GM19463 (cell line): Measurements from ENCODE around the gene IL5.

Source experiments
- ATAC-seq: cut with Tn5 transposase; IDR thresholded peaks from one replicate; pipeline ENCODE4 v1.9.1; 2021; ENCODE audit warnings: mild to moderate bottlenecking, moderate library complexity; ENCODE audit not compliant: unreplicated experiment

IL5 gene

DNA sequence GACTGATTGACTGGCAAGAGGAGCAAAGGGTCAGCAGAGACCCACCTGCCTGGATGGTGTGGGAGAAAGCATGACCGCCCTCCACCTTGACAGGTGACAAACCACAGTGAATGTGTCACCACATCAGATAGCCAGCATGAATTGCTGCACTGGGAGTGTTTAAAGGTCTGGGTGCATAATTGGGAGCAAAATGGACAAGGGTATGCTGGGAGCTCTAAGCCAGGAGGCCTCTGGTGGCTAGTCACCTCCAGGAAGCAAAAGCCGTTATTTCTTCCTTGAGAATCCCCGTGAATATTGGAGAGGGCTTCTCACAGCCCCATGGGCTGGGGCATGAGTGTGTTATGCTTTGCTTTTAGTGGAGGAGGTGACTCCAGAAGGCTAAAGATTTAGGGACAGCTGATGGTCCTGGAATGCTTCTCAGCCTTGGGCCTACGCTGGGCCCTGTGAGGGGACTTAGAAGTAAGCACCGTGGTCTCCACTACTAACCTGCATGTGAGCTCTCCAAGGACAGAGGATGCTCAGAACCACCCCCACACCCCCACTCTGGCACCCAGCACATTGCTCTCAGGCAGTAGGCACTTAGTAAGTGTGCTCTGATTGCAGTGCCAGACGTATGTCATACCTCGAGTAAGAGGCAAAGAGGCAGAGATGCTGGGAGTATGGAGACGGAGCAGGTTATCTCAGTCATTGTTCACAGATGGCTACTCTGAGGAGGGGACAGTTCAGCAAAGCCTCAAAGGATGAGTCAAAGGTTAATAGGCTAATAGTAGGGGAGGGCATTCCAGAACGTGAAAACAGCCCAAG lies 43.7 kb downstream of the IL5 start:
- ATAC-seq, result no peak

- ATAC-seq, result no peak
These were observed 44.5 kb downstream of the IL5 start for GRCh38 chr5:132498686-132499271.

GRCh38 chr5:132498152-132498551 lies 45.2 kb downstream of the IL5 start:
- no peak for ATAC-seq

GRCh38 chr5:132497488-132497997 lies 45.8 kb downstream of the IL5 start:
- ATAC-seq, result no peak

DNA sequence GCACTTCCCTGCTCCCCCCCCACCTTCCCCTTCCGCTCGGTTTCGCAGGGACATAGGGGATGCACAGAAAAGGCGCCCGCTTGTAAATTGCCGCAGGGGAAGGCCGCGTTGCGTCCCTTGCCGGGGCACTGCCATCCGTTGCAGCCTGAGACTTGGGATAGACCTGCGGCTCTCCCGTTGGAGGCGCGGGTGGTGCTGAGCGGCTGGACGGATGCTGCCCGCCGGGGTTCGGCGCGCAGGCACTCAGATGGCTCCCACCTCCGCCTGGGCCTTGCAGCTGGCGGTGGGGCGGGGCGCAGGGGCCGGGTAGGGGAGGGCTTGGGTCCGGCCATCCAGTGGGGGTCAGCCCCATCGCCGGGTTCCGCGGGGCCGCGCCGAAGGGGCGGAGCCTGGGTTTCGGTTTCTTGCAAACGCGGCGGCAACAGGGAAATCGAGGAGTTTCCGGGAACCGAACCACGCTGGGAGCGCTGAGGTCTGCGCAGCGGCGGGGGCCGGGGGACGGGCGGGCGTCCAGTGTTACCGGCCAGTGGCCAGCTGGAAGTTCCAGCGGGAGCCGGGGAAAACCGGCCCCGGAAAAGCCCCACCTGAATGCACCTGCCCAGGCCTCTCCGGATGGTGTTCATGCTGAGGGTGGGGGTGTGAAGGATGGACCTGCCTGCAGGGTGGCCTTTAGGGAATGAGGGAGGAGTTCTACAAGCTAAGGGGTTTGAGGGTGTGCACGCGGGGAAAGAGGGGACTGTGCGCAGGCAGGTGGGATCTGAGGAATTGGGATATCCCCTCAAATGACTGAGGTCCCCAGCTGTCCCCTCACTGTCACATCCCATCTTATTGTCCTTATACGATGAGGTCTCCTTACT lies 46.5 kb downstream of the IL5 start:
- ATAC-seq, result peak; percentile 46

GRCh38 chr5:132496191-132496630 lies 47.1 kb downstream of the IL5 start:
- ATAC-seq, result peak; percentile 44

DNA sequence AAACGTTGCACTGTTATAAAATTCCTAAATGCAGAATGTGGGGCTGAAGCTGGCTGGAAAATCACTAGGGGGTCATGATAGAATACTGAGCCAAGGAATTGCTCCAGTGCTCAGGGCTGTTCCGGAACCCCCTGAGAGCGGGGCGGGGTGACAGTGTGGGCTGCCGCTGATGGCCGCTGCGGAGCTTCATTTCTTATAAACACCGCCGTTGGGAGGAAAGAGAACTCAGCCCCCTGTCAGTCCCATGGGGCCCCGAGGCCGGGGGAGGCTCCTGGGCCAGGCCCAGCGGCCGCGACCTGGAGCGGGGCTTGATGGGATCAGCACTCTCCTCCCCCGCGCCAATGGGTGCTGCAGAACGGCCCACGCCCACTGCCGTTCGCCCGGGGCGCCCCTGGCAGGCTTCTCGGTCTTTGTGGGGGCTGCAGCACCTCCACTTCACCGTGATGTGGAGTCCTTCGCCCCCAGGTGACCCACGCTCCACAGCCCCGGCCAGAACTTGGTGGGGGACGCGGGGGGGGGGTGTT lies 47.6 kb downstream of the IL5 start:
- peak; percentile 35 for ATAC-seq

GRCh38 chr5:132493821-132494220 lies 49.5 kb downstream of the IL5 start:
- no peak for ATAC-seq

- no peak for ATAC-seq
These were observed 50.1 kb downstream of the IL5 start for GRCh38 chr5:132493241-132493640.

DNA sequence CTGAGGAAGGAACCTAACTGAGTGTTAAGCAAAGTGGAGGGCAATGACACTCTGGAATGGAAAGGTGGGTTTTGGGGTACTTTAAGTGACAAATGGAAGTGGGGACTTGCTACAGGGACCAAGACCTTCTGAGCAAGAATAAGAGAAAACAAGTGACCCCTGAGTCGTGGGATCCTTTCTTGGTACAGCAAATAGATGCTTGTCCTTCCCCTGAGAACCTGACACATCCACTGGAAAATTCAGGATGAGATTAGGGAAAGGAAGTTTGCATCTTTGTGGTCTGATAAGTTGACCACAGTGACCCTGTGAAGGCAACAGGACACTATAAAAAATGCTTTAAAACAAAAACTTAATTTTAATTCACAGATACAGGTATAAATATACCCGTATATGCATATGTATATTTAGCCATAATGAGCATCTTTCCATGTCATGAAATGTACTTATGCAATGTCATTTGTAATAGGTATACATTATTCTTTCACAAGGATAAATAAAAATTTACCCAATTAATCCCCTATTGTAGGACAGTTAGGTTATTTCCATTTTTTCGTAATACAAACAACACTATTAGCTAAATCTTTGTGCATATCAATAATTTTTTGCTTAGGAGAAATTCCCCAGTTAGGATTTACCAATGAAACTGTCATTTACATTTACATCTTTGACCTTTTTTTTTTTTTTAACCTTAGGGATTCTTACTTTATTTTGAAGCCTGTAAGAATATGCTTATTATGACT lies 50.8 kb downstream of the IL5 start:
- ATAC-seq, result no peak
